ENCODE measurements around the gene NOTCH3. TPM values are rescaled to one million over a fixed set of nuclear protein-coding genes. Genes with fewer than 3 reads are reported as not detected.

The NOTCH3 gene
- total and polyA plus RNA-seq, 2 of the 8 experiments (the other 6 are each of a cell fraction or from before 2014, with no cell fraction given) = 37.5 to 107 TPM

- no peak overlapping the region for H2AK5ac ChIP-seq (ENCODE audit: low read depth, low read length)
- H3K36me3 ChIP-seq (ENCODE audit: control insufficient read depth in 2 of 4, insufficient read depth in 4 of 4, low read length in 3 of 4) = peaks cover 0 to 8% (median 3%) of the 10 kb centered on the region in 4 experiments; a peak in 2 of 8 replicates
- no peaks in the 10 kb centered on the region for H3K27me3 ChIP-seq (replicated peaks in 1 of 4; ENCODE audit: control insufficient read depth in 3 of 4, extremely low read depth in 1 of 4, insufficient read depth in 3 of 4, low read length in 3 of 4)
- no peaks in the 10 kb centered on the region for H3K9me3 ChIP-seq (ENCODE audit: insufficient read depth in 2 of 2, low read depth in 1 of 2, low read length in 1 of 2)
- H3K79me2 ChIP-seq (ENCODE audit: control insufficient read depth in 1 of 2, insufficient read depth in 2 of 2, low read length in 2 of 2) = peaks cover 0 to under 1% of the 10 kb centered on the region in 2 experiments; a peak in 1 of 4 replicates
- peaks cover 4 to 5% of the 10 kb centered on the region in 2 experiments for H4K20me1 ChIP-seq (replicated peaks in 1 of 2; ENCODE audit: control insufficient read depth in 1 of 2, insufficient read depth in 2 of 2, low read length in 2 of 2)
- H3K9ac ChIP-seq (replicated peaks in 1 of 4; ENCODE audit: extremely low read depth in 1 of 4, low read depth in 3 of 4, low read length in 3 of 4) = no peak overlapping the region
- FAIRE-seq (no peak), DNase-seq (ENCODE audit: low read depth in 1 of 2, low spot score in 2 of 2) (no peak)
- H3K23me2 ChIP-seq (ENCODE audit: low read depth, low read length) = peaks cover 10% of the 10 kb centered on the region
- no peak overlapping the region for H4K5ac ChIP-seq (ENCODE audit: insufficient read length, low read depth, low read length)
- H3K56ac ChIP-seq (replicated peaks; ENCODE audit: insufficient read length, low read depth, low read length) = no peak overlapping the region
- H3K4me1 ChIP-seq (replicated peaks in 1 of 4; ENCODE audit: control insufficient read depth in 3 of 4, insufficient read depth in 4 of 4, low read length in 3 of 4) = peaks cover 0 to 3% (median 1%) of the 10 kb centered on the region in 4 experiments; a peak in 4 of 7 replicates
- H4K8ac ChIP-seq (ENCODE audit: extremely low read depth, insufficient read depth, low read length) = no peak overlapping the region
- ChIA-PET CTCF (ENCODE audit: partially characterized antibody) (interaction anchor here (0.6 to 1.7 kb wide), 5 partner anchors 30 to 471 kb away, joined by 3 to 4 read pairs (median 3); no protein-coding TSS in a partner anchor), POLR2A (ENCODE audit: partially characterized antibody) (interaction anchor here (0.6 to 2.7 kb wide), 9 partner anchors 26 to 467 kb away, joined by 3 to 7 read pairs (median 3); partner anchors contain the start of gene AKAP8)
- no peak overlapping the region for H3K14ac ChIP-seq (ENCODE audit: insufficient read length)
- no peak overlapping the region for H2BK15ac ChIP-seq (ENCODE audit: low read length)
- no peak overlapping the region for H2BK120ac ChIP-seq (replicated peaks; ENCODE audit: low read depth, low read length)
- H3K27ac ChIP-seq (ENCODE audit: low read depth, low read length) = no peak overlapping the region
- no peak overlapping the region for H2BK5ac ChIP-seq (ENCODE audit: low read depth, low read length)
- H3K4ac ChIP-seq (replicated peaks; ENCODE audit: insufficient read length, low read depth, low read length) = no peak overlapping the region
- no peak overlapping the region for H2BK12ac ChIP-seq (ENCODE audit: low read depth, low read length)
- TF ChIP-seq HDAC6 (IDR thresholded peaks at IDR 0.05; ENCODE audit: low read depth, low read length) = no peak
- H4K91ac ChIP-seq (replicated peaks; ENCODE audit: insufficient read length, low read length) = no peak overlapping the region
- 93% methylated on average over 6 of the region's 7 CpGs; no CpG with 5 or more reads in 1 of the 2 experiments for WGBS, 2 experiments (ENCODE audit: extremely low coverage in 1 of 2, insufficient coverage in 1 of 2, insufficient read length in 1 of 2, insufficient replicate concordance in 2 of 2, low coverage in 1 of 2, low lambda C conversion rate in 2 of 2, missing lambda C conversion rate in 1 of 2)
- no peak overlapping the region for H3K4me3 ChIP-seq (ENCODE audit: extremely low read depth in 1 of 4, insufficient read depth in 2 of 4, low read depth in 3 of 4, low read length in 4 of 4)
- H3K23ac ChIP-seq (ENCODE audit: insufficient read length) = no peak overlapping the region
- no peaks in the 10 kb centered on the region for H3K79me1 ChIP-seq (ENCODE audit: low read depth, low read length)
- H3K18ac ChIP-seq (ENCODE audit: extremely low read depth, low read length) = no peak overlapping the region
- H2AFZ ChIP-seq (ENCODE audit: low read length) = no peak overlapping the region
- H2BK20ac ChIP-seq (ENCODE audit: low read length) = no peak overlapping the region
- H3K4me2 ChIP-seq (ENCODE audit: insufficient read depth in 1 of 2, low read depth in 2 of 2, low read length in 2 of 2) = no peak overlapping the region
Measured at GRCh38 chr19:15225760-15226159, 25.0 kb upstream of the NOTCH3 start.

Data from H1 (cell line).